Natural killer cell treated with Interleukin-12 subunit alpha and Interleukin-12 subunit beta and Interleukin-15 and Interleukin-18, amount 100 ng/mL, for 72 hours (primary cell): ENCODE measurements around the gene ADARB2. TPM values are rescaled to one million over a fixed set of nuclear protein-coding genes. Genes with fewer than 3 reads are reported as not detected.
A peak's percentile ranks its signal among the peaks of the same experiment; 100 is the strongest.
"Not testable (repeated sequence)": the region's sequence is repeated elsewhere in the genome, so short reads cannot be mapped to it uniquely, and the experiment has no call there.

Source experiments
- ATAC-seq, 2 donors: fragments of 150-1000 bp; cut with Tn5 transposase in 1 of 2; sonication (Bioruptor Pico), chemical (Tn5 transposase) in 1 of 2; 2 replicates each; pipeline ENCODE4 v1.10.0; 2021
- DNase-seq: peaks from one replicate; pipeline ENCODE4 v3.0.0; 2022; ENCODE audit warnings: low spot score
- H3K27ac Mint-ChIP-seq, 2 donors: 1 replicate in 1 of 2; 2 replicates in 1 of 2; pipeline ENCODE4 v1.8.0; 2022; ENCODE audit warnings: mixed read lengths in 2 of 2, mild to moderate bottlenecking in 1 of 2, moderate library complexity in 1 of 2
- H3K27me3 Mint-ChIP-seq, 2 donors: 1 replicate in 1 of 2; 2 replicates in 1 of 2; pipeline ENCODE4 v1.8.0; 2022; ENCODE audit warnings: mixed read lengths in 2 of 2
- H3K36me3 Mint-ChIP-seq: one replicate; pipeline ENCODE4 v1.8.0; 2022; ENCODE audit warnings: mixed read lengths
- H3K4me1 Mint-ChIP-seq, 2 donors: 1 replicate in 1 of 2; 2 replicates in 1 of 2; pipeline ENCODE4 v1.8.0; 2022; ENCODE audit warnings: low read depth in 2 of 2, mixed read lengths in 2 of 2, mild to moderate bottlenecking in 1 of 2
- H3K4me3 Mint-ChIP-seq: one replicate; pipeline ENCODE4 v1.8.0; 2022; ENCODE audit warnings: mixed read lengths
- H3K9me3 Mint-ChIP-seq: 2 replicates; pipeline ENCODE4 v1.8.0; 2022; ENCODE audit warnings: mixed read lengths
- total RNA-seq, 2 donors: library from RNA; stranded (reverse); gene quantifications; one replicate each; pipeline ENCODE4 v1.2.3, GENCODE V29; 2022

The ADARB2 gene
- total RNA-seq, 2 donors from 2014 or later = not detected

DNA sequence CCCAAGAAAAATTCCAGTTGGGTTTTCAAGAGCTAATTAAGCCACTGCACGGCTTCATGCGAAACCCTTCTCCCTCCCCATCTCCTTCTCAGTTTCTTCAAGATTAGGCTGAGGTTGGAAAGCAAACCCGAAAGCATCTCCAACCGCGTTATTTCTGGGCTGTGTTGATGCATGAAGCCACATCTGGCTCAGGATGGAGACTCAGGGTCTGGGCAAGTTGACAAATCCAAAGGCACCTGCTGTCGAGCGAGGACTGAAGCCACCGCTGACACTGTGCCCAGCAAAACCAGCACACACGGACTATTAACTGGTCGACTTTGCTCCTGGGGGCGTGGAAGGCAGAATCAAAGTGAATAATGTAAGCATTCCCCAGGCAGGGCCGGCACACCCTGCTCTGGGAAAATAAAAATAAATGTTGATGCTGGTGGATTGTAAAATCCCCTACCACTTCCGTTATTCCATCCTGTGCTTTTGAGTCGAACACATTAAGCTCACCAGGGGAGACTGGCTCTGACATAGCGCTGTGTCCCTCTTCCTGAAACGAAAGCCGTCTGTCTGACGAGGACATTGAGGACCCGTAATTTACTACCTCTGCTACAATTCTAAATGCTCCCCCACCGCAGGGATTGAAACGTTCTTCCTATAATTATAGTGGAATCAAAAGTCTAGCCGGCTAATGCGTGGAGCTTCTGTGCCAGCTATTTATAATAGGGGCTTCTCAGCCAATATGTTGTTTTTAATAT lies 269.8 kb downstream of the ADARB2 start:
- Mint-ChIP-seq H3K4me3 (no peak overlapping the region), H3K27ac (no peak overlapping the region), H3K27me3 (peaks cover 6 to 11% of the 10 kb centered on the region in 2 donors)

DNA sequence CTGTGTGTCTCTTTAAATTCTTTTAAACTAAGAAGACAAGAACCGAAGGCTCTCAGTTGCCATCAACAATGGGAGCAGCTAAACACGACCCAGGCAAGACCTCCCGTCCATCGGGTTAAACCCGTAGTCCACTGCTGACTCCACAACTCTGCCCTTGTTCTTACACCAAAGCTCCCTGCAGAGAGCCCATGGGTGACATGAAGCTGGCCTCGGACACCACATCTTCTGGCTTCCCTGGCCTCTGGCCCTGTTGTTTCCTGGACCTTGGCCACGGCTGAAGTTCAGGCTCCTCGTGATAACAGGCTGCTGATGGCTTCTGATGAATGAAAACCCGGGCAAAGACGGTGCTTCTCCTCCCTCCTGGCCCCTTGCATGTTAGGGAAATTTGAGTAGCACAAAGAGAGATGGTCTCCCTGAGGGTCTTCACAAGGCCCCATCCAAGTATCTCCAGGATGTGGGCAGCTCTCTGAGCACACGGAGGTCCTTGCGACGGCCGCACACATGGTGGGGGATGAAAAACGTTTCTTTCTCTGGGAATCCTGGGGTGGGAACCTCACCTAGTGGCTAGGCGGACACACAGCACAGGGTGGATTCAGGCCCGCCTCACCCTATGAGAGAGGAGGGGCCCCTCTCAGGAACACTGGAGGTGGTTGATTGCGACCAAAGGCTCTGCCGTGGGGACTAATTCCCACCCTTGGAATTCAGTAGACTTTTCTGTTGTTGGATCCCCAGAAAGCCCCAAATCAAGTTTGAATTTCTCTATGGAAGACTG lies 271.1 kb downstream of the ADARB2 start:
- no peaks in the 10 kb centered on the region for H3K36me3 Mint-ChIP-seq
- DNase-seq (no peak), ATAC-seq (peak in 1 of 2 donors; percentile 7)
- H3K9me3 Mint-ChIP-seq = no peaks in the 10 kb centered on the region
- no peak overlapping the region for H3K27ac Mint-ChIP-seq
- H3K27me3 Mint-ChIP-seq = peaks cover 6 to 13% of the 10 kb centered on the region in 2 donors
- no peak overlapping the region for H3K4me3 Mint-ChIP-seq
- no peaks in the 10 kb centered on the region for H3K4me1 Mint-ChIP-seq

More for the DNA sequence above, 269.8 kb downstream of the ADARB2 start:
- H3K36me3 Mint-ChIP-seq = no peaks in the 10 kb centered on the region
- ATAC-seq (no peak), DNase-seq (no peak)
- H3K4me1 Mint-ChIP-seq = no peaks in the 10 kb centered on the region
- H3K9me3 Mint-ChIP-seq = no peaks in the 10 kb centered on the region

DNA sequence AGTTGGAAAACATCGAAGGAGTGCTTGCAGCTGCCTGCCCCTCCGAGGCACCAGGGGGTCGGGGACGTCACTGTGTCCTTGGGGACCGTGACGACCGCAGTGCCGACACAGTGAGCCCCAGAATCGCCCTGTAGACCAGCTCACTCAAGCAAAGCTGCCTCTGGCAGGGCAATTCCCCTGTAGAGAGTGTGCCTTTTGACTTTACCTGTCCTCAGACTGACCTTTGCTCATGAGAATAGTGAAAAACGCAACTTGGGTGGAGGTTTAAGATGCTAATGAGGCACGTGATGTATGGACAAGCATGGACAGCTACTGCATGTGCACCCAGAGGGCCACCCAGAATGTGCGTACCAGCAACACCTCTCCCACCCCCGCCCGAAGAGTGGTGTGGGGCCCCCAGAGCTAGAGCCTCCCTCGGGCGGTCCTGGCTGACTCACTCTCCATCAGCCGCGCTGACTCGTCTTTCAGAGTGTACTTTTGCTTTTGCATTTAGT lies 271.9 kb downstream of the ADARB2 start:
- Mint-ChIP-seq H3K36me3 (no peaks in the 10 kb centered on the region), H3K9me3 (no peaks in the 10 kb centered on the region), H3K4me1 (no peaks in the 10 kb centered on the region), H3K4me3 (no peak overlapping the region), H3K27me3 (peaks cover 6 to 13% of the 10 kb centered on the region in 2 donors), H3K27ac (no peak overlapping the region)
- ATAC-seq = peak in 1 of 2 donors; percentile 40
- DNase-seq = no peak

DNA sequence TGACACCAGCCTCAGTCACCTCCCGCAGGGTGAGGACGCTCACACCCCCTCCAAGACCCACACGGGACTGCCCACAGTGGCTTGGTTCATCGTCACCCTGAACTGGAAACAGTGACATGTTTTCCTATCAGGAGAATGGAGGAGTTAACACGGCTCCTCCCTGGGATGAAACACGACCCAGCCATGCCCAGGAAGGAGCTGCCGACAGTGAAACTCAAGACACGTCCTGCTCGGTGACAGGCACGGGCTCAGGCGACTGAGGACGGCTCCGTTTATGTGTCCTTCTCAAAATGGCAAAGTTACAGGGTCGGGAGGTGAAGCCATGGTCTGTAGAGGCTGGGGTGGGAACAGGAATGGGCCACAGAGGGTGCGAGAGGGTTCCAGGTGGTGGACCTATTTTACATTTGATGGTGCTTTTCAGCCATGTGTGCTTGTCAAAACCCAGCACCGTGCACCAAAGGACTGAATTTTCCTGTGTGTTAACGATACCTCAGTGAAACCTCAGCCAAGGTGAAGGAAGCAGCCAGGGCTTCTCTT lies 272.4 kb downstream of the ADARB2 start:
- Mint-ChIP-seq H3K27me3 (peaks cover 6 to 13% of the 10 kb centered on the region in 2 donors), H3K9me3 (no peaks in the 10 kb centered on the region), H3K4me3 (no peak overlapping the region), H3K4me1 (no peaks in the 10 kb centered on the region), H3K27ac (no peak overlapping the region), H3K36me3 (no peaks in the 10 kb centered on the region)
- DNase-seq = no peak
- no peak for ATAC-seq

DNA sequence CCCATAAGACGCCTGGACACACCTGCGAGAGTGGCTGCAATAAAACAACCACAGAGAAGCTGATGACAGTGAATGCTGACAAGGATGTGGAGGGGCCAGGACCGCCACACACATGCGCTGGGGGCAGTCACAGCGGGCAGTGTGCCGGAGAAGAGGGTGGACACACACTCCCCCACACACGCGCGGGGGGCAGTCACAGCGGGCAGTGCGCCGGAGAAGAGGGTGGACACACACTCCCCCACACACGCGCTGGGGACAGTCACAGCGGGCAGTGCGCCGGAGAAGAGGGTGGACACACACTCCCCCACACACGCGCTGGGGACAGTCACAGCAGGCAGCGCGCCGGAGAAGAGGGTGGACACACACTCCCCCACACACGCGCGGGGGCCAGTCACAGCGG lies 273.4 kb downstream of the ADARB2 start:
- H3K27me3 Mint-ChIP-seq = peaks cover 4 to 13% of the 10 kb centered on the region in 2 donors
- not testable (repeated sequence) for DNase-seq, H3K27ac Mint-ChIP-seq, H3K4me1 Mint-ChIP-seq, H3K36me3 Mint-ChIP-seq, H3K4me3 Mint-ChIP-seq, H3K9me3 Mint-ChIP-seq, ATAC-seq

DNA sequence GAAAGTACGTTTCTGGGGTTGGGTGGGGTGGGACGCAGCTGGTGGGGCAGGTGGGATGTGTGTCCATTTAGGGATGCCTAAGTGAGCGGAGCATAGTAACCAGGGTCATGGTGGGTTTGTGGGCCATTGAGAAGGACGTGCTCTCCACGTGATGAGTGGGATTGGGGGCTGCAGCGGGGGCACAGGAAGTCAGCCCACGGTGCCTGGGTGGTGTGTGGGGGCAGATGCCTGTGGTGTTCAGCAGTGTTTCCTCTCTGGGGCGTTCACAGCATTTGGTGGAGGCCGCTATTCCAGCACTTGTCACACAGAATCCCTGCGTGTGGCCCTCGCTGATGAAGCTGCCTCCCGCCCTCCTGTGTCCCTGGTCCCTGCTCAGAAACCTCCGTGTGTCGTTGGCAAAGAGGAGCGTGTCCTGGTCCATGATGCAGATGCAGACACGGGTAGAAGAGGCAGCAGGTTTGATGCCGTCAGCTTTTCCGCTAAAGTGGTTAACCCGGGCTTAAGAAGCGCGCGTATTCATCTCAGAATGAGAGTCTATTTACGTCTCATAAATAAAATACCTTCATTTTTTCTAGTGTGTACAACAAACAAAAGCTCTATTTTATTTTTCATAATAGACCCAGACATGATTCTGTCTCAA lies 274.2 kb downstream of the ADARB2 start:
- Mint-ChIP-seq H3K36me3 (no peaks in the 10 kb centered on the region), H3K4me1 (no peaks in the 10 kb centered on the region), H3K4me3 (no peak overlapping the region), H3K27me3 (peaks cover 7 to 19% of the 10 kb centered on the region in 2 donors), H3K9me3 (no peaks in the 10 kb centered on the region), H3K27ac (no peak overlapping the region)
- ATAC-seq (no peak), DNase-seq (no peak)

DNA sequence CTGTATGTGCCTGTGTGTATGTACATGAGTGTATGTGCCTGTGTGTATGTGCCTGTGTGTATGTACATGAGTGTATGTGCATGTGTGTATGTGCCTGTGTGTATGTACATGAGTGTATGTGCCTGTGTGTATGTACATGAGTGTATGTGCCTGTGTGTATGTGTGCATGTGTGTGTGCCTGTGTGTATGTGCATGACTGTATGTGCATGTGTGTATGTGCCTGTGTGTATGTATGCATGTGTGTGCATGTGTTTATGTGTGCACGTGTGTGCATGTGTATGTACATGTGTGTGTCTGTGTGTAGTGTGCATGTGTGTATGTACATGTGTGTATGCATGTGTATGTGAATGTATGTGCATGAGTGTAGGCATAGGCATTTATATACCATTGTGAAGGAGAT lies 274.8 kb downstream of the ADARB2 start:
- Mint-ChIP-seq H3K9me3 (no peaks in the 10 kb centered on the region), H3K27me3 (peaks cover 10 to 24% of the 10 kb centered on the region in 2 donors), H3K36me3 (no peaks in the 10 kb centered on the region), H3K27ac (no peak overlapping the region), H3K4me1 (no peaks in the 10 kb centered on the region), H3K4me3 (no peak overlapping the region)
- no peak for DNase-seq
- ATAC-seq = no peak

DNA sequence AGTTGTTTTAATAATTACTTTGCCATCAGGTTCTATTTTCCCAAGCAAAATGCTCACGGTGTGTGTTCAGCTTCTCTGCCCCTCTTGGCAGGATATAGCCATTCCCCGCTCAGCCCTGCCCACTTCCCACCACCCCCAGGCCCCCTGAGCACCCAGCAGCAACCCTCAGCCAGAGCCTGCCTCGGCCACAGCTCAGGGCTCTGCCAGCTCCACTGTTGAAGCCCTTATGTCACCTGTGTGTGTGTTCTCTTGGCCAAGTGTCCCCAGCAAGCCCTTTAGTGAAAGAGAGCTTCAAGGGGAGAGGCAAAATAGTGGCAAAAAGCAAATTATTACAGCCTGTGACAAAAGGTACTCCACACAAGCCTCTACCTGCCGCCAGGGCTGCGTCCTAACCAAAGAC lies 275.3 kb downstream of the ADARB2 start:
- no peak for ATAC-seq
- peaks cover 10 to 24% of the 10 kb centered on the region in 2 donors for H3K27me3 Mint-ChIP-seq
- no peak overlapping the region for H3K4me3 Mint-ChIP-seq
- no peaks in the 10 kb centered on the region for H3K36me3 Mint-ChIP-seq
- H3K27ac Mint-ChIP-seq = no peak overlapping the region
- DNase-seq = no peak
- no peaks in the 10 kb centered on the region for H3K9me3 Mint-ChIP-seq
- no peaks in the 10 kb centered on the region for H3K4me1 Mint-ChIP-seq

DNA sequence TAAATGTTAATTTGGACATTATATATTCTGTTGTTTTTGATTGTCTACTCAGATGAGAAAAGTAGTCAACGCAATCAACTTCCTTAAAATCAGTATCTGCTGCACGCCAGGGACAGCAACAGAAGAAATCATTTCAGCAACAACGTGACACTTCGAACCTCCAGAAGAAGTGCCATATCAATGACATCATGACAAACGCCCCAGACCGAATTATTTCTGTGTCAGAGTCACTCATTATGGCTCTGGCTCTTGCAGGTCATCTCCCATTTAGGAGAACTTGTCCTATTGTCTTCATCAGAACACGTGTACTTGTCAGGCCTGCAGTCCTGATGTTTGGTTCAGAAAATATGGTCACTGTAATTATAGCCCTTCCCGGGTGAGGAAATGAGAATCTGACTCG lies 276.3 kb downstream of the ADARB2 start:
- no peaks in the 10 kb centered on the region for H3K4me1 Mint-ChIP-seq
- no peaks in the 10 kb centered on the region for H3K9me3 Mint-ChIP-seq
- DNase-seq (no peak), ATAC-seq (no peak)
- H3K27ac Mint-ChIP-seq = no peak overlapping the region
- H3K36me3 Mint-ChIP-seq = no peaks in the 10 kb centered on the region
- H3K27me3 Mint-ChIP-seq = peaks cover 10 to 24% of the 10 kb centered on the region in 2 donors
- no peak overlapping the region for H3K4me3 Mint-ChIP-seq

DNA sequence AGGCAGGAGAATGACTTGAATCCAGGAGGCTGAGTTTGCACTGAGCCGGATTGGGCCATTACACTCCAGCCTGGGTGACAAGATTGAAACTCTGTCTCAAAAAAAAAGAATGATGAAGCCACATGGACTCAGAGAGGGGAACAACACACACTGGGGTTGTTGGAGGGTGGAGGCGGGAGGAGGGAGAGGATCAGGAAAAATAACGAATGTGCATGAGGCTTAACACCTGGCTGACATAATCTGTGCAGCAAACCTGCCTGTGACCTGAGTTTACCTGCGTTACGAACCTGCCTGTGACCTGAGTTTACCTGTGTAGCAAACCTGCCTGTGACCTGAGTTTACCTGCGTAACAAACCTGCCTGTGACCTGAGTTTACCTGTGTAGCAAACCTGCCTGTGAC lies 277.7 kb downstream of the ADARB2 start:
- H3K9me3 Mint-ChIP-seq, H3K36me3 Mint-ChIP-seq, H3K27ac Mint-ChIP-seq, H3K4me3 Mint-ChIP-seq, ATAC-seq, H3K4me1 Mint-ChIP-seq, DNase-seq: not testable (repeated sequence)
- peaks cover 10 to 24% of the 10 kb centered on the region in 2 donors for H3K27me3 Mint-ChIP-seq

DNA sequence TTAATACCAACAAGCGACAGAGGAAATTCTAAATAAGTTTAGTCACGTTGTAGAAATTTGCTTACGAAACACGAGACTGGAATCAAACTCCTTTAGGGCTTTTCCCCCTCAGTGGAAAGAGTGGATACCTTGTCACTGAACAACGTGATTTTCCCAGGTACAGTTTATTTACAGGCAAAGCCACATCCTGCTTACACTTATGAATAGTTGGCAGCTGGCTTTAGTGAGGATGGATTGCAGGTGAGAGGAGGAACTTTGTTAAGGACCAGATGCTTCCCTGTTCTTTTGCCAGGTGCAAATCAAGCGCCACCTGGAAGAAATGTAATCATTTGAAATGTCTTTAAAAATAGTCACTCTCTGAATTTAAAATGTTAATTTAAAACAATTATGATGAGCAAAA lies 282.4 kb downstream of the ADARB2 start:
- no peak for DNase-seq
- Mint-ChIP-seq H3K4me3 (no peak overlapping the region), H3K27ac (no peak overlapping the region)

DNA sequence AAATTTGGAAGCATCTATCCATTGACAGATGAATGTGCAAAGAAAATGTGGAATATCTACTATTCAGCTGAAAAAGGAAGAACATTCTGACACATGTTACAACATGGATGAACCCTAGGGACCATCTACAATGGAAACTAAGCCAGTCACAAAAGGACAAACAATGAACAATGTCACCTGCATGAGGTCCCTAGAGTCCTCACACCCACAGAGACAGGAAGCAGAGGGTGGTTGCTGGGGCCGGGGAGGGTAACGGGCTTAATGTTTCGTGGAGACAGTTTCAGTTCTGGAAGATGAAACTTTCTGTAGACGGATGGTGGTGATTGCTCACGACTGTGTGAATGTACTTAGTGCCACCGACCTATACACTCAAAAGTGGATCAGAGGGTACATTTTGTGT lies 282.9 kb downstream of the ADARB2 start:
- Mint-ChIP-seq H3K27ac (no peak overlapping the region), H3K27me3 (peaks cover 15 to 30% of the 10 kb centered on the region in 2 donors), H3K4me3 (no peak overlapping the region), H3K9me3 (peaks cover 5% of the 10 kb centered on the region), H3K4me1 (peaks cover 3 to 7% of the 10 kb centered on the region in 2 donors), H3K36me3 (peaks cover 5% of the 10 kb centered on the region)
- peak in 1 of 2 donors; percentile 44 for ATAC-seq
- no peak for DNase-seq

More for the DNA sequence above, 282.4 kb downstream of the ADARB2 start:
- no peak for ATAC-seq
- Mint-ChIP-seq H3K27me3 (peaks cover 15 to 30% of the 10 kb centered on the region in 2 donors), H3K36me3 (peaks cover 5% of the 10 kb centered on the region), H3K9me3 (peaks cover 5% of the 10 kb centered on the region), H3K4me1 (peaks cover 3 to 7% of the 10 kb centered on the region in 2 donors)

DNA sequence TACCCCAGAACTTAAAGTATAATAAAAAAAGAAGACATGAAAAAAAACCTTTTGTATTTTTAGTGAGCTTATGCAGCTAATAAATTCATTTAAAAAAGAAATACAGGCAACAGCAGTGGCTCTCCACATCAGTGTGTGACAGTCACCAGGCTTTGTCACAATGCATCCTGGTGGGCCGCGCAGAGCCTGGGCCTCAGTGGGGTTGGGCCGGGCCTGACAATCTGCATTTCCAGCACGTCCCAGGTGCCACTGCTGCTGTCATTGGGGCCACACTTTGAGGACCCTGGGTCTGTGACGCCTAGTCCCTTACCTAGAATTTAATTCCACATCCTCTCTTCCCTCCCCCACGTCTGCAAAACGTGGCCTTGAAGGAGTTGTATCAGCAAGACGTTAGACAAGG lies 284.5 kb downstream of the ADARB2 start:
- Mint-ChIP-seq H3K27ac (no peak overlapping the region), H3K27me3 (peaks cover 11 to 21% of the 10 kb centered on the region in 2 donors), H3K9me3 (peaks cover 5% of the 10 kb centered on the region), H3K4me3 (no peak overlapping the region), H3K36me3 (peaks cover 5% of the 10 kb centered on the region), H3K4me1 (peaks cover 3 to 7% of the 10 kb centered on the region in 2 donors)
- DNase-seq = no peak
- no peak for ATAC-seq
